Activated CD8-positive, alpha-beta memory T cell treated with anti-CD3 and anti-CD28 coated beads, Interleukin-2, amount 50 U/mL, for 1 hour (primary cell): ENCODE results near the gene SP3.

ENCODE experiments used
- DNase-seq: peaks from one replicate; pipeline ENCODE4 v3.0.0-alpha.2; 2020; ENCODE audit errors: extremely low read depth

The SP3 gene

GRCh38 chr2:173942861-173943523 lies 22.2 kb downstream of the SP3 start:
- no peak for DNase-seq

- DNase-seq: no peak
Observed at GRCh38 chr2:173941567-173941966, 23.6 kb downstream of the SP3 start.

- DNase-seq: no peak
Observed at GRCh38 chr2:173940208-173941020, 24.8 kb downstream of the SP3 start.

- DNase-seq: no peak
Observed at GRCh38 chr2:173938700-173939384, 26.3 kb downstream of the SP3 start.

GRCh38 chr2:173935305-173935704 lies 29.9 kb downstream of the SP3 start:
- DNase-seq: no peak

GRCh38 chr2:173934895-173935294 lies 30.3 kb downstream of the SP3 start:
- DNase-seq: no peak

- no peak for DNase-seq
Observed at GRCh38 chr2:173931751-173932150, 33.4 kb downstream of the SP3 start.

- no peak for DNase-seq
Observed at GRCh38 chr2:173929441-173929840, 35.7 kb downstream of the SP3 start.

GRCh38 chr2:173926875-173927274 lies 38.3 kb downstream of the SP3 start:
- no peak for DNase-seq

- DNase-seq: no peak
Observed at GRCh38 chr2:173924285-173924684, 40.9 kb downstream of the SP3 start.

- DNase-seq: no peak
Observed at GRCh38 chr2:173922760-173923159, 42.4 kb downstream of the SP3 start.

- no peak for DNase-seq
Observed at GRCh38 chr2:173922068-173922467, 43.1 kb downstream of the SP3 start.

GRCh38 chr2:173914055-173914927 lies 50.9 kb downstream of the SP3 start:
- DNase-seq: no peak

- DNase-seq: no peak
Observed at GRCh38 chr2:173909846-173910245, 55.3 kb downstream of the SP3 start.

- no peak for DNase-seq
Observed at GRCh38 chr2:173906626-173907025, 58.5 kb downstream of the SP3 start.

GRCh38 chr2:173903601-173904394 lies 61.4 kb downstream of the SP3 start:
- DNase-seq: no peak

- DNase-seq: no peak
Observed at GRCh38 chr2:173898996-173899395, 66.2 kb downstream of the SP3 start.

- no peak for DNase-seq
Observed at GRCh38 chr2:173898178-173898668, 67.0 kb downstream of the SP3 start.

- DNase-seq: no peak
Observed at GRCh38 chr2:173896755-173897154, 68.4 kb downstream of the SP3 start.

- no peak for DNase-seq
Observed at GRCh38 chr2:173892341-173892740, 72.8 kb downstream of the SP3 start.
